Neural progenitor cell (in vitro differentiated cells): ENCODE results near the gene RALGAPA2. TPM values are rescaled to one million over a fixed set of nuclear protein-coding genes. Genes with fewer than 3 reads are reported as not detected.

Experiments
- DNase-seq: peaks from one replicate; pipeline ENCODE4 v3.0.0-alpha.2; 2016; ENCODE audit warnings: low spot score
- H2AFZ ChIP-seq: fragments of 200-600 bp; sonication (generic); replicated peaks from 2 replicates; pipeline ENCODE4 v1.6.1; 2016; ENCODE audit warnings: antibody characterized with exemption
- H3F3A ChIP-seq: fragments of 200-600 bp; sonication (generic); 2 replicates; pipeline ENCODE4 v1.6.1; 2016; ENCODE audit warnings: antibody characterized with exemption, low read depth
- H3K27ac ChIP-seq: fragments of 200-600 bp; sonication (generic); 2 replicates; pipeline ENCODE4 v1.5.1; 2016; ENCODE audit warnings: mild to moderate bottlenecking
- H3K27me3 ChIP-seq: fragments of 200-600 bp; sonication (generic); 2 replicates; pipeline ENCODE4 v1.6.1; 2016; ENCODE audit warnings: mild to moderate bottlenecking, moderate library complexity
- H3K36me3 ChIP-seq: fragments of 200-600 bp; sonication (generic); 2 replicates; pipeline ENCODE4 v1.5.1; 2016
- H3K4me1 ChIP-seq: fragments of 200-600 bp; sonication (generic); 2 replicates; pipeline ENCODE4 v1.6.1; 2016; ENCODE audit warnings: mixed run types
- H3K4me2 ChIP-seq: fragments of 200-600 bp; sonication (generic); 2 replicates; pipeline ENCODE4 v1.6.1; 2016
- H3K4me3 ChIP-seq: fragments of 200-600 bp; sonication (generic); 2 replicates; pipeline ENCODE4 v1.5.1; 2016
- H3K79me2 ChIP-seq: fragments of 200-600 bp; sonication (generic); 2 replicates; pipeline ENCODE4 v1.6.1; 2016; ENCODE audit warnings: low read depth
- H3K9ac ChIP-seq: fragments of 200-600 bp; sonication (generic); 2 replicates; pipeline ENCODE4 v1.6.1; 2016
- H3K9me3 ChIP-seq: fragments of 200-600 bp; sonication (generic); 2 replicates; pipeline ENCODE4 v1.5.1; 2016; ENCODE audit warnings: low read depth
- H4K20me1 ChIP-seq: fragments of 200-600 bp; sonication (generic); 2 replicates; pipeline ENCODE4 v1.6.1; 2016; ENCODE audit warnings: low read depth
- H3K27ac Mint-ChIP-seq: 3 replicates; pipeline ENCODE4 v1.8.0; 2021; ENCODE audit warnings: mixed read lengths
- H3K27me3 Mint-ChIP-seq: 2 replicates; pipeline ENCODE4 v1.8.0; 2022; ENCODE audit warnings: low read depth, mild to moderate bottlenecking, inconsistent platforms, moderate library complexity, mixed read lengths; ENCODE audit not compliant: insufficient read depth
- H3K36me3 Mint-ChIP-seq: 3 replicates; pipeline ENCODE4 v1.8.0; 2021; ENCODE audit warnings: mixed read lengths
- H3K4me1 Mint-ChIP-seq: 3 replicates; pipeline ENCODE4 v1.8.0; 2021; ENCODE audit warnings: mixed read lengths
- H3K4me3 Mint-ChIP-seq: 3 replicates; pipeline ENCODE4 v1.8.0; 2021; ENCODE audit warnings: mild to moderate bottlenecking, moderate library complexity, mixed read lengths
- H3K9me3 Mint-ChIP-seq: 3 replicates; pipeline ENCODE4 v1.8.0; 2020; ENCODE audit warnings: mixed read lengths
- CTCF ChIP-seq: fragments of 200-600 bp; sonication (generic); IDR thresholded peaks from 2 replicates; pipeline ENCODE4 v1.5.1; 2017; ENCODE audit warnings: antibody characterized with exemption, mild to moderate bottlenecking
- EZH2 ChIP-seq: fragments of 200-600 bp; sonication (generic); IDR thresholded peaks from 2 replicates; pipeline ENCODE4 v1.6.1; 2017; ENCODE audit warnings: antibody characterized with exemption, mild to moderate bottlenecking, moderate library complexity
- EZH2phosphoT487 ChIP-seq: fragments of 200-600 bp; sonication (generic); IDR thresholded peaks from 2 replicates; pipeline ENCODE4 v1.6.1; 2017; ENCODE audit warnings: antibody characterized with exemption
- total RNA-seq: library from RNA; depleted of rRNA; stranded (reverse); fragments of >200 nt; gene quantifications from 2 replicates; pipeline ENCODE4 v1.2.3, GENCODE V29; 2015; ENCODE audit warnings: low replicate concordance

Gene RALGAPA2
- total RNA-seq, 1 donor from 2014 or later = 25.9 TPM

GRCh38 chr20:20712004-20712473 lies 405 bp downstream of the RALGAPA2 start:
- Mint-ChIP-seq H3K4me1 (peaks cover 27% of the 10 kb centered on the region), H3K27ac (peak overlapping the region; percentile 22), H3K27me3 (peaks cover 4% of the 10 kb centered on the region), H3K4me3 (peak overlapping the region; percentile 90), H3K36me3 (no peaks in the 10 kb centered on the region), H3K9me3 (peaks cover 2% of the 10 kb centered on the region)
- Histone ChIP-seq H3K9ac (peak overlapping the region; percentile 67), H3K27me3 (no peaks in the 10 kb centered on the region), H3K27ac (no peak overlapping the region), H3K4me1 (peaks cover 16% of the 10 kb centered on the region), H4K20me1 (peaks cover 22% of the 10 kb centered on the region), H3K4me3 (peak overlapping the region; percentile 99), H3F3A (no peaks in the 10 kb centered on the region), H3K9me3 (no peaks in the 10 kb centered on the region), H3K4me2 (peak overlapping the region; percentile 95), H2AFZ (peak overlapping the region; percentile 93), H3K79me2 (peaks cover 47% of the 10 kb centered on the region), H3K36me3 (no peaks in the 10 kb centered on the region)
- DNase-seq = peak; percentile 50
- TF ChIP-seq CTCF = no peak
- no peak for TF ChIP-seq EZH2
- no peak for TF ChIP-seq EZH2phosphoT487

GRCh38 chr20:20711413-20711812 lies 1.0 kb downstream of the RALGAPA2 start:
- peak overlapping the region; percentile 95 for H3K4me2 ChIP-seq
- H3K4me1 ChIP-seq = peaks cover 18% of the 10 kb centered on the region
- H3K27ac ChIP-seq = no peak overlapping the region
- peaks cover 22% of the 10 kb centered on the region for H4K20me1 ChIP-seq
- H3F3A ChIP-seq = no peaks in the 10 kb centered on the region
- H3K36me3 Mint-ChIP-seq = no peaks in the 10 kb centered on the region
- no peaks in the 10 kb centered on the region for H3K27me3 ChIP-seq
- H3K27ac Mint-ChIP-seq = no peak overlapping the region
- peaks cover 2% of the 10 kb centered on the region for H3K9me3 Mint-ChIP-seq
- no peak overlapping the region for H3K9ac ChIP-seq
- DNase-seq = no peak
- peaks cover 4% of the 10 kb centered on the region for H3K27me3 Mint-ChIP-seq
- no peaks in the 10 kb centered on the region for H3K36me3 ChIP-seq
- H3K4me3 ChIP-seq = peak overlapping the region; percentile 99
- TF ChIP-seq EZH2phosphoT487 (no peak), EZH2 (no peak), CTCF (no peak)
- H2AFZ ChIP-seq = no peak overlapping the region
- peaks cover 53% of the 10 kb centered on the region for H3K79me2 ChIP-seq
- H3K9me3 ChIP-seq = no peaks in the 10 kb centered on the region
- H3K4me3 Mint-ChIP-seq = peak overlapping the region; percentile 90
- H3K4me1 Mint-ChIP-seq = peaks cover 27% of the 10 kb centered on the region

GRCh38 chr20:20710443-20711315 lies 1.8 kb downstream of the RALGAPA2 start:
- Mint-ChIP-seq H3K4me1 (peaks cover 27% of the 10 kb centered on the region), H3K4me3 (peak overlapping the region; percentile 90), H3K36me3 (no peaks in the 10 kb centered on the region), H3K9me3 (peaks cover 2% of the 10 kb centered on the region), H3K27ac (no peak overlapping the region), H3K27me3 (peaks cover 4% of the 10 kb centered on the region)
- no peak for DNase-seq
- peaks cover 18% of the 10 kb centered on the region for H3K4me1 ChIP-seq
- H3K27me3 ChIP-seq = no peaks in the 10 kb centered on the region
- peaks cover 22% of the 10 kb centered on the region for H4K20me1 ChIP-seq
- H3K9me3 ChIP-seq = no peaks in the 10 kb centered on the region
- H3K27ac ChIP-seq = no peak overlapping the region
- H3K79me2 ChIP-seq = peaks cover 60% of the 10 kb centered on the region
- peak overlapping the region; percentile 95 for H3K4me2 ChIP-seq
- no peak overlapping the region for H3K9ac ChIP-seq
- no peaks in the 10 kb centered on the region for H3K36me3 ChIP-seq
- TF ChIP-seq EZH2phosphoT487 = no peak
- TF ChIP-seq CTCF = no peak
- TF ChIP-seq EZH2 = no peak
- no peak overlapping the region for H2AFZ ChIP-seq
- H3K4me3 ChIP-seq = peak overlapping the region; percentile 99
- H3F3A ChIP-seq = no peaks in the 10 kb centered on the region
